Measurements from ENCODE around the gene ARSB.

ARSB gene

GRCh38 chr5:78783434-78784130 is 201.5 kb downstream of the ARSB start:
- TF ChIP-seq REST (IDR thresholded peaks at IDR 0.05; ENCODE audit: insufficient read depth in 1 of 2, low read depth in 2 of 2, low read length in 2 of 2) (no peak), SIN3A (IDR thresholded peaks at IDR 0.05; ENCODE audit: borderline replicate concordance, insufficient read depth, low read length) (no peak), FOXP2 (optimal IDR thresholded peaks at IDR 0.05; ENCODE audit: borderline replicate concordance, extremely low read depth, extremely low read length, insufficient read depth) (no peak), POLR2AphosphoS5 (IDR thresholded peaks at IDR 0.05; ENCODE audit: low read depth, low read length) (no peak), TAF1 (IDR thresholded peaks at IDR 0.05; ENCODE audit: borderline replicate concordance, insufficient read depth, low read length) (no peak)

- TF ChIP-seq FOXP2 (optimal IDR thresholded peaks at IDR 0.05; ENCODE audit: borderline replicate concordance, extremely low read depth, extremely low read length, insufficient read depth) (no peak), REST (IDR thresholded peaks at IDR 0.05; ENCODE audit: insufficient read depth in 1 of 2, low read depth in 2 of 2, low read length in 2 of 2) (no peak), TAF1 (IDR thresholded peaks at IDR 0.05; ENCODE audit: borderline replicate concordance, insufficient read depth, low read length) (no peak), POLR2AphosphoS5 (IDR thresholded peaks at IDR 0.05; ENCODE audit: low read depth, low read length) (no peak), SIN3A (IDR thresholded peaks at IDR 0.05; ENCODE audit: borderline replicate concordance, insufficient read depth, low read length) (no peak)
Observed at GRCh38 chr5:78782728-78783127, 202.4 kb downstream of the ARSB start.

- TF ChIP-seq FOXP2 (optimal IDR thresholded peaks at IDR 0.05; ENCODE audit: borderline replicate concordance, extremely low read depth, extremely low read length, insufficient read depth) (no peak), TAF1 (IDR thresholded peaks at IDR 0.05; ENCODE audit: borderline replicate concordance, insufficient read depth, low read length) (no peak), POLR2AphosphoS5 (IDR thresholded peaks at IDR 0.05; ENCODE audit: low read depth, low read length) (no peak), REST (IDR thresholded peaks at IDR 0.05; ENCODE audit: insufficient read depth in 1 of 2, low read depth in 2 of 2, low read length in 2 of 2) (no peak), SIN3A (IDR thresholded peaks at IDR 0.05; ENCODE audit: borderline replicate concordance, insufficient read depth, low read length) (no peak)
Observed at GRCh38 chr5:78781611-78782286, 203.4 kb downstream of the ARSB start.

GRCh38 chr5:78779771-78780616 is 205.1 kb downstream of the ARSB start:
- TF ChIP-seq FOXP2 (optimal IDR thresholded peaks at IDR 0.05; ENCODE audit: borderline replicate concordance, extremely low read depth, extremely low read length, insufficient read depth) (no peak), TAF1 (IDR thresholded peaks at IDR 0.05; ENCODE audit: borderline replicate concordance, insufficient read depth, low read length) (no peak), REST (IDR thresholded peaks at IDR 0.05; ENCODE audit: insufficient read depth in 1 of 2, low read depth in 2 of 2, low read length in 2 of 2) (no peak), SIN3A (IDR thresholded peaks at IDR 0.05; ENCODE audit: borderline replicate concordance, insufficient read depth, low read length) (no peak), POLR2AphosphoS5 (IDR thresholded peaks at IDR 0.05; ENCODE audit: low read depth, low read length) (no peak)

Data from PFSK-1 (cell line).